ENCODE results near the gene KYNU. TPM values are rescaled to one million over a fixed set of nuclear protein-coding genes. Genes with fewer than 3 reads are reported as not detected.

The KYNU gene
- total and polyA plus RNA-seq, 4 experiments from 2014 or later = 0.73 to 1.3 (median 0.85) TPM; not detected in 1

- Mint-ChIP-seq H3K27me3 (peaks cover 1 to 10% of the 10 kb centered on the region in 2 donors), H3K4me3 (no peak overlapping the region), H3K36me3 (no peaks in the 10 kb centered on the region), H3K9me3 (no peaks in the 10 kb centered on the region), H3K4me1 (no peaks in the 10 kb centered on the region), H3K27ac (no peak overlapping the region)
- Histone ChIP-seq H3K27me3 (ENCODE audit: insufficient read depth, low read length) (no peaks in the 10 kb centered on the region), H3K4me3 (ENCODE audit: low read length in 2 of 2) (no peak overlapping the region), H3K27ac (ENCODE audit: low read depth, low read length) (no peak overlapping the region), H3K9me3 (ENCODE audit: control insufficient read depth in 1 of 2, low read length in 2 of 2) (no peaks in the 10 kb centered on the region), H3K36me3 (ENCODE audit: insufficient read depth, low read length) (no peaks in the 10 kb centered on the region), H3K4me1 (ENCODE audit: insufficient read depth, low read length) (no peaks in the 10 kb centered on the region)
- POLR2A ChIA-PET (ENCODE audit: partially characterized antibody) = no interaction called here
- no peak for DNase-seq
- intact Hi-C loops (cut with micrococcal nuclease) = no loop called here
- CTCF ChIA-PET (ENCODE audit: partially characterized antibody) = interaction anchor here (4.7 kb wide), 1 partner anchor 15 kb away, joined by 40 read pairs; no protein-coding TSS in a partner anchor
Measured at GRCh38 chr2:142973822-142974207, 96.4 kb downstream of the KYNU start.

DNA sequence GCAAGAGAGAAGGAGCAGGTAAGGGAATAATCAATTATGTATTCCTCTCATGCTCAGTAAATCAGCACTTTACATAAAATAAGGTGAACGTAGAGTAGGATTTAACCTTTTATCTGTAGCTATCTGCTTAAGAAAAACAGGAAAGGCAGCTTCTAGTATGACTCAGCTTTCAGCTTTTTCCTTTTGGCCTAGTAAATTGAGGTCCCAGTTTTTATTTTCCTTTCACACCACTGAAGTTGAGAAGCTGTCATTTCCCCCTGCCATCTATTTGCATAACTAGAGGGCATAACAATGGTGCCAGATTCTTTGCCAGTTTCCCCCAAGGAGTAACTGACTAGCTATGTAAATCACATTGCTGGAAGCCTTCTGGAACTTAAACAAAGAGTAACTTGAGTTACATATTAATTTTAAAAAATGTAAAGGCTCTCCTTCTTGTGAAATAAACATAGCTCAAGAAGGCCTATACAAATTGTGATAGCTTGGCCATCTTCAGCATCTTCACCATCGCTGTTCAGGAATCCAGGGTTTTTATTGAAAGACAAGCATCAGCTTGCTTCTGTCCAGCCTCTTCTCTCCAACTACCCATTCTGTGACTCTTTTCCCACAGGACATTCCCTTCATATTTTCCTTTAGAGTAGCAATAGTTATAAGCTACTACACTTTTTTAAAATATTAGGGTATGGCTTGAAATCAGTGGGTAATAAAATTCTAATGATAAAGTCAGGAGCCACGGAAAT, 97.0 kb downstream of the KYNU start:
- Histone ChIP-seq H3K27me3 (ENCODE audit: insufficient read depth, low read length) (no peaks in the 10 kb centered on the region), H3K4me3 (ENCODE audit: low read length in 2 of 2) (no peak overlapping the region), H3K27ac (ENCODE audit: low read depth, low read length) (no peak overlapping the region), H3K36me3 (ENCODE audit: insufficient read depth, low read length) (no peaks in the 10 kb centered on the region), H3K4me1 (ENCODE audit: insufficient read depth, low read length) (no peaks in the 10 kb centered on the region), H3K9me3 (ENCODE audit: control insufficient read depth in 1 of 2, low read length in 2 of 2) (no peaks in the 10 kb centered on the region)
- Mint-ChIP-seq H3K4me1 (peaks cover 0 to 2% (median 0%) of the 10 kb centered on the region in 4 donors), H3K36me3 (no peaks in the 10 kb centered on the region), H3K27ac (no peak overlapping the region), H3K27me3 (peaks cover 1 to 10% of the 10 kb centered on the region in 2 donors), H3K9me3 (no peaks in the 10 kb centered on the region), H3K4me3 (no peak overlapping the region)
- CTCF ChIA-PET (ENCODE audit: partially characterized antibody) = interaction anchor here (0.9 to 4.7 kb wide), 3 partner anchors 8 to 19 kb away, joined by 3 to 40 read pairs (median 3); no protein-coding TSS in a partner anchor
- intact Hi-C loops (cut with micrococcal nuclease) = no loop called here
- POLR2A ChIA-PET (ENCODE audit: partially characterized antibody) = no interaction called here
- DNase-seq = no peak

GRCh38 chr2:142975239-142975638, 97.8 kb downstream of the KYNU start:
- Histone ChIP-seq H3K4me1 (ENCODE audit: insufficient read depth, low read length) (no peaks in the 10 kb centered on the region), H3K27ac (ENCODE audit: low read depth, low read length) (no peak overlapping the region), H3K4me3 (ENCODE audit: low read length in 2 of 2) (no peak overlapping the region), H3K9me3 (ENCODE audit: control insufficient read depth in 1 of 2, low read length in 2 of 2) (no peaks in the 10 kb centered on the region), H3K27me3 (ENCODE audit: insufficient read depth, low read length) (no peaks in the 10 kb centered on the region), H3K36me3 (ENCODE audit: insufficient read depth, low read length) (no peaks in the 10 kb centered on the region)
- POLR2A ChIA-PET (ENCODE audit: partially characterized antibody) = no interaction called here
- DNase-seq = no peak
- CTCF ChIA-PET (ENCODE audit: partially characterized antibody) = interaction anchor here (0.9 to 4.7 kb wide), 3 partner anchors 8 to 18 kb away, joined by 3 to 40 read pairs (median 3); no protein-coding TSS in a partner anchor
- no peak overlapping the region for H3K27ac Mint-ChIP-seq
- no peaks in the 10 kb centered on the region for H3K36me3 Mint-ChIP-seq
- H3K4me1 Mint-ChIP-seq = peaks cover 0 to 2% (median 0%) of the 10 kb centered on the region in 4 donors
- H3K27me3 Mint-ChIP-seq = peaks cover 1 to 10% of the 10 kb centered on the region in 2 donors
- intact Hi-C loops (cut with micrococcal nuclease) = no loop called here
- no peaks in the 10 kb centered on the region for H3K9me3 Mint-ChIP-seq
- no peak overlapping the region for H3K4me3 Mint-ChIP-seq

DNA sequence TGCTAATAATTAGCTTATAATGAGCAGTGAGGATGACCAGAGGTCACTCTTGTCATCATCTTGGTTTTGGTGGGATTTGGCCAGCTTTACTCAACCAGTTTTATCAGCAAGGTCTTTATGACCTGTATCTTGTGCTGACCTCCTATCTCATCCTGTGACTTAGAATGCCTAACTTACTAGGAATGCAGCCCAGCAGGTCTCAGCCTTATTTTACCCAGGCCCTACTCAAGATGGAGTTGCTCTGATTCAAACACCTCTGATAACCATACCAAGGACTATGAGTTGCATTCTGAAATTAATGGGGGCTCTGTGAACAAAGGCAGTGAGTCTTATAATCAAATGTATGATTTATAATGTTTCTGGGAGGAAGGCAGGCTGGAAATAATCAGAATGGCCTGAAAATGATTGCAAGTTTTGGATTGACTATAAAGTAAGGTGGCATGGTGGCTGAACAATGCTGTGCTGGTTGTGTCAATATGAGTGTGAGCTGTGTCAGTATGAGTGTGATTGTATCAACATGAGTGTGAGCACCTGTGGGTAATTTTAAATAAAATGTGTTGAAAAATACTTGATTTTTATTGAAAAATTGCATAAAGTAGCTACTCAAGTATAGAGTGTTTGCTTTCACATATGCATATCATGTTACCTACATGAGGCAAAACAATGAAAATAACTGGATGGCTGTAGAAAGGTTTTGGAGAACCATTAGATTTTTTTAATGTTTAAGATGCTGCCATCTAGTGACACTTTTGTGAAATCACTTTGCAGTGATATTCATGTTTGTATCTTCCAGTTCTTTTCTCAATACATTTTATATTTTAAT, 103.0 kb downstream of the KYNU start:
- Mint-ChIP-seq H3K36me3 (no peaks in the 10 kb centered on the region), H3K4me1 (peaks cover 0 to 2% (median 0%) of the 10 kb centered on the region in 4 donors), H3K27ac (no peak overlapping the region), H3K4me3 (no peak overlapping the region), H3K27me3 (peaks cover 1 to 11% of the 10 kb centered on the region in 2 donors), H3K9me3 (no peaks in the 10 kb centered on the region)
- no peak overlapping the region for H3K27ac ChIP-seq (ENCODE audit: low read depth, low read length)
- no peaks in the 10 kb centered on the region for H3K4me1 ChIP-seq (ENCODE audit: insufficient read depth, low read length)
- no peak overlapping the region for H3K4me3 ChIP-seq (ENCODE audit: low read length in 2 of 2)
- intact Hi-C loops (cut with micrococcal nuclease) = no loop called here
- CTCF ChIA-PET (ENCODE audit: partially characterized antibody) = interaction anchor here (0.7 to 3.2 kb wide), 9 partner anchors 9 to 78 kb away, joined by 3 to 21 read pairs (median 4); no protein-coding TSS in a partner anchor
- no peaks in the 10 kb centered on the region for H3K9me3 ChIP-seq (ENCODE audit: control insufficient read depth in 1 of 2, low read length in 2 of 2)
- POLR2A ChIA-PET (ENCODE audit: partially characterized antibody) = no interaction called here
- H3K27me3 ChIP-seq (ENCODE audit: insufficient read depth, low read length) = no peaks in the 10 kb centered on the region
- H3K36me3 ChIP-seq (ENCODE audit: insufficient read depth, low read length) = no peaks in the 10 kb centered on the region
- DNase-seq = peak in 2 of 5 donors; percentile 1 to 3

DNA sequence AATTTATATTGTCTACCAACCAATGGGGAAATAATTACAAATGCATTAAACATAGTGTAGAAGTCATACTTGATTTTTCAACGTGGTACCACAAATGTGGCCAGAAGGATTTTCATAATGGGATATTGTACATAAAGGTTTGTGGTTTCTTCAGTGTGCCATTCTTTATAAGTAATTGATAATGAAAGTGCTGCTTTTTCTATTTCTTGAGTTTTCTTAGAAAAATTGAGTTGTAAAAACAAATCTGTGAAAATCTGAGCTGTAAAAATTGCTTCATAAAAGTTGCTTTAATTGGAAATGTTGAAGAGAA, 103.6 kb downstream of the KYNU start:
- Mint-ChIP-seq H3K4me1 (peaks cover 0 to 2% (median 0%) of the 10 kb centered on the region in 4 donors), H3K36me3 (no peaks in the 10 kb centered on the region), H3K4me3 (no peak overlapping the region), H3K27me3 (peaks cover 1 to 9% of the 10 kb centered on the region in 2 donors), H3K27ac (no peak overlapping the region), H3K9me3 (no peaks in the 10 kb centered on the region)
- no peaks in the 10 kb centered on the region for H3K36me3 ChIP-seq (ENCODE audit: insufficient read depth, low read length)
- H3K27ac ChIP-seq (ENCODE audit: low read depth, low read length) = no peak overlapping the region
- H3K9me3 ChIP-seq (ENCODE audit: control insufficient read depth in 1 of 2, low read length in 2 of 2) = no peaks in the 10 kb centered on the region
- ChIA-PET CTCF (ENCODE audit: partially characterized antibody) (interaction anchor here (0.7 to 3.2 kb wide), 4 partner anchors 8 to 79 kb away, joined by 3 to 21 read pairs (median 9); no protein-coding TSS in a partner anchor), POLR2A (ENCODE audit: partially characterized antibody) (no interaction called here)
- H3K4me3 ChIP-seq (ENCODE audit: low read length in 2 of 2) = no peak overlapping the region
- no peak for DNase-seq
- intact Hi-C loops (cut with micrococcal nuclease) = no loop called here
- H3K27me3 ChIP-seq (ENCODE audit: insufficient read depth, low read length) = no peaks in the 10 kb centered on the region
- no peaks in the 10 kb centered on the region for H3K4me1 ChIP-seq (ENCODE audit: insufficient read depth, low read length)

DNA sequence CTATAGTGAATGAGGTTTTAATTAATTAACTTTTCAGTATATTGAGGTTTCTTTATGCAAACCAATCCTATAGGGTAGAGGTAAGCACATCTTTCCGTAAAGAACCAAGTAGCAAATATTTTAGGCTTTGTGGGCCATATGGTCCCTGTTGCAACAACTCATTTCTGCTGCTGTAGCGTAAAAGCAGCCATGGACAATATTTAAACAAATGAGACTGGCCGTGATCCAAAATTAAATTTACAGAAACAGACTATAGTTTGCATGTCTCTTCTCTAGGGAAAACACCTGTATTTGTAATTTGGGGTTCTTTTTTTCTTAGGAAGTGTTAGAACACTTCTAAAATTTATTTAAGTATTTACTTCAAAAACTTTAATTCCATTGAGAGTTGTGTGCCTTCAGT, 104.3 kb downstream of the KYNU start:
- no peaks in the 10 kb centered on the region for H3K36me3 ChIP-seq (ENCODE audit: insufficient read depth, low read length)
- H3K27ac Mint-ChIP-seq = no peak overlapping the region
- H3K4me3 Mint-ChIP-seq = no peak overlapping the region
- DNase-seq = no peak
- H3K4me1 Mint-ChIP-seq = peaks cover 0 to 2% (median 0%) of the 10 kb centered on the region in 4 donors
- ChIA-PET CTCF (ENCODE audit: partially characterized antibody) (interaction anchor here (2.2 to 3.2 kb wide), 2 partner anchors 8 to 13 kb away, joined by 14 to 21 read pairs; no protein-coding TSS in a partner anchor), POLR2A (ENCODE audit: partially characterized antibody) (no interaction called here)
- H3K9me3 ChIP-seq (ENCODE audit: control insufficient read depth in 1 of 2, low read length in 2 of 2) = no peaks in the 10 kb centered on the region
- intact Hi-C loops (cut with micrococcal nuclease) = no loop called here
- H3K36me3 Mint-ChIP-seq = no peaks in the 10 kb centered on the region
- no peak overlapping the region for H3K27ac ChIP-seq (ENCODE audit: low read depth, low read length)
- H3K27me3 Mint-ChIP-seq = peaks cover 0 to 7% of the 10 kb centered on the region in 2 donors
- no peaks in the 10 kb centered on the region for H3K27me3 ChIP-seq (ENCODE audit: insufficient read depth, low read length)
- H3K9me3 Mint-ChIP-seq = no peaks in the 10 kb centered on the region
- H3K4me3 ChIP-seq (ENCODE audit: low read length in 2 of 2) = no peak overlapping the region
- H3K4me1 ChIP-seq (ENCODE audit: insufficient read depth, low read length) = no peaks in the 10 kb centered on the region

DNA sequence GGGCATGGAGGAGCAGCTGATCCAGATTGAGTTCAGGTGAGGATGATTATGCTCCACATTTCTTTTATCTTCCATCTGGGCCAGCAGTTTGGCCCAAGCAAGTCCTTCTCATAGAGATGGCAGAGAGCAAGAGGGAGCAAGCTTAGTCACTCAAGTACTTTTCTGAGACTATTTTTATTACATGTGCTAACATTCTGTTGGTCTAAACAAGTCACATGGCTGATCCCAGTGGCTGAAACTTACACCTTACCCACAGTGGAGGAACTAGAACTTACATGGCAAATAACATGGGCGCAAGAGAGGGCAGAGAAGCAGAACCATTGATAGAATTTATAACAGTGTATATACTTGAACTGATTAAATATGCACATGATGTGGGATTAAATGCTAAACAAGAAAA, 105.7 kb downstream of the KYNU start:
- CTCF ChIA-PET (ENCODE audit: partially characterized antibody) = interaction anchor here (0.8 to 1.4 kb wide), 4 partner anchors 9 to 1619 kb away, joined by 3 read pairs; no protein-coding TSS in a partner anchor
- Mint-ChIP-seq H3K4me1 (peaks cover 0 to 2% (median 0%) of the 10 kb centered on the region in 4 donors), H3K27me3 (peaks cover 3 to 12% of the 10 kb centered on the region in 2 donors), H3K9me3 (no peaks in the 10 kb centered on the region), H3K4me3 (no peak overlapping the region), H3K27ac (no peak overlapping the region), H3K36me3 (no peaks in the 10 kb centered on the region)
- intact Hi-C loops (cut with micrococcal nuclease) = no loop called here
- Histone ChIP-seq H3K27me3 (ENCODE audit: insufficient read depth, low read length) (no peaks in the 10 kb centered on the region), H3K9me3 (ENCODE audit: control insufficient read depth in 1 of 2, low read length in 2 of 2) (no peaks in the 10 kb centered on the region), H3K4me1 (ENCODE audit: insufficient read depth, low read length) (no peaks in the 10 kb centered on the region), H3K27ac (ENCODE audit: low read depth, low read length) (no peak overlapping the region), H3K36me3 (ENCODE audit: insufficient read depth, low read length) (no peaks in the 10 kb centered on the region), H3K4me3 (ENCODE audit: low read length in 2 of 2) (no peak overlapping the region)
- no peak for DNase-seq
- POLR2A ChIA-PET (ENCODE audit: partially characterized antibody) = no interaction called here
